Parathyroid adenoma (tissue), 2 donors: ENCODE results near the gene AHNAK.

Experiments
- H2AFZ ChIP-seq: fragments of 300-600 bp; sonication (generic); one replicate; pipeline ENCODE4 v1.7.0; 2017; ENCODE audit warnings: antibody characterized with exemption, mild to moderate bottlenecking
- H3K27ac ChIP-seq: fragments of 300-600 bp; sonication (generic); one replicate; pipeline ENCODE4 v1.7.0; 2017
- H3K27me3 ChIP-seq: fragments of 300-600 bp; sonication (generic); one replicate; pipeline ENCODE4 v1.7.0; 2017; ENCODE audit warnings: low read length; ENCODE audit not compliant: control insufficient read depth, insufficient read depth
- H3K36me3 ChIP-seq: fragments of 300-600 bp; sonication (generic); one replicate; pipeline ENCODE4 v1.7.0; 2017; ENCODE audit warnings: low read length; ENCODE audit not compliant: control insufficient read depth, insufficient read depth
- H3K4me1 ChIP-seq: fragments of 300-600 bp; sonication (generic); one replicate; pipeline ENCODE4 v1.7.0; 2017; ENCODE audit warnings: control low read depth
- H3K4me2 ChIP-seq: fragments of 300-600 bp; sonication (generic); one replicate; pipeline ENCODE4 v1.7.0; 2017; ENCODE audit warnings: low read length
- H3K4me3 ChIP-seq: fragments of 300-600 bp; sonication (generic); one replicate; pipeline ENCODE4 v1.7.0; 2017; ENCODE audit warnings: low read depth, low read length
- H3K79me2 ChIP-seq: fragments of 300-600 bp; sonication (generic); one replicate; pipeline ENCODE4 v1.7.0; 2017; ENCODE audit warnings: control low read depth
- H3K9ac ChIP-seq: fragments of 300-600 bp; sonication (generic); one replicate; pipeline ENCODE4 v1.7.0; 2017; ENCODE audit warnings: mild to moderate bottlenecking
- H3K9me3 ChIP-seq: fragments of 300-600 bp; sonication (generic); one replicate; pipeline ENCODE4 v1.7.0; 2017; ENCODE audit warnings: low read length; ENCODE audit not compliant: control insufficient read depth
- CTCF ChIP-seq: fragments of 300-600 bp; sonication (generic); IDR thresholded peaks from one replicate; pipeline ENCODE4 v1.7.0; 2017; ENCODE audit warnings: antibody characterized with exemption, mild to moderate bottlenecking
- donor health status: primary hyperparathyroidism.

The AHNAK gene

DNA sequence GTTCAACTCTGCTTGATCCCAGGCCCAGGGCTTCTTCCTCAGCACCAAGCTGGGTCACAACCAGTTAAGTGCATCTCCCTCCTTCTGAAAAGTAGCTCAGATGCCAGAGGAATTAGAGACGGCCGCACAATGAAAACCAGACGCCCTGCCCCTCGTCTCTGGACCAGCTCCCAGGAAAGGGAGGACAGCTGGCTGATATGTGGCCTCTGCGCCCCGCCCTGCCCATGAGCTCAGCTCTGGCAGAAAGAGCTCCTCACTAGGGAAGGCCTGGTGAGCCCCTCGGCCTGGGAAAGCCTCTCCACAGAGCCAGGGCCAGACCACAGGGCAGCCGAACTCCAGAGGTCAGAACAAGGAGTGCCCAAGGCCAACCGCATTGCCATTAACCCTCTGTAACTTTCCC is 145.8 kb downstream of the AHNAK start:
- Histone ChIP-seq H2AFZ (no peak overlapping the region), H3K9me3 (no peaks in the 10 kb centered on the region), H3K79me2 (no peaks in the 10 kb centered on the region), H3K4me3 (no peak overlapping the region), H3K4me2 (no peak overlapping the region), H3K36me3 (no peaks in the 10 kb centered on the region), H3K27ac (no peak overlapping the region), H3K4me1 (peaks cover 5% of the 10 kb centered on the region), H3K9ac (no peak overlapping the region), H3K27me3 (no peaks in the 10 kb centered on the region)
- no peak for TF ChIP-seq CTCF

DNA sequence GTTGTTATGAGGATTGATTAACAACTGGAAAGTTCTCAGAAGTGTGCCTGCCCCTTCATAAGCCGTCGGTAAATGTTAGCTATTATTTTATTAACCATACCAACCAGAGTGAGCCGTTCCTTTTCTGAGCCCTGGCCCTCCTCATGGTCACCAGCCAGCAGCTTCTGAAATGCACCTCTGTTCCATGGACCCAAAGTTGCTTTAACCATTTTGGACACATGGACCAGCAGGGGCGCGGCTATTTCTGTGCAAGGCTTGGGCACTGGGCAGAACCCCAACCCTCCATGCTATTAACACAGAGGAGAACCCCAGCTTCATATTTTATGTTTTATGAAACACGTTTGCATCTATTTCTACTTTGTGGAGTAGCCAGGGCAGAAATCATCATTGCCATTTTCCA is 146.3 kb downstream of the AHNAK start:
- peaks cover 5% of the 10 kb centered on the region for H3K4me1 ChIP-seq
- no peaks in the 10 kb centered on the region for H3K27me3 ChIP-seq
- no peak overlapping the region for H2AFZ ChIP-seq
- no peak overlapping the region for H3K9ac ChIP-seq
- H3K27ac ChIP-seq, result no peak overlapping the region
- H3K36me3 ChIP-seq, result no peaks in the 10 kb centered on the region
- H3K4me2 ChIP-seq, result no peak overlapping the region
- H3K79me2 ChIP-seq, result no peaks in the 10 kb centered on the region
- TF ChIP-seq CTCF, result no peak
- no peak overlapping the region for H3K4me3 ChIP-seq
- H3K9me3 ChIP-seq, result no peaks in the 10 kb centered on the region

GRCh38 chr11:62399878-62400266 is 146.7 kb downstream of the AHNAK start:
- no peak overlapping the region for H3K4me2 ChIP-seq
- H3K27me3 ChIP-seq, result no peaks in the 10 kb centered on the region
- no peaks in the 10 kb centered on the region for H3K79me2 ChIP-seq
- peaks cover 8% of the 10 kb centered on the region for H3K4me1 ChIP-seq
- H3K36me3 ChIP-seq, result no peaks in the 10 kb centered on the region
- no peak overlapping the region for H2AFZ ChIP-seq
- TF ChIP-seq CTCF, result no peak
- H3K9ac ChIP-seq, result no peak overlapping the region
- no peak overlapping the region for H3K4me3 ChIP-seq
- H3K27ac ChIP-seq, result no peak overlapping the region
- H3K9me3 ChIP-seq, result no peaks in the 10 kb centered on the region

- Histone ChIP-seq H3K9me3 (no peaks in the 10 kb centered on the region), H3K4me2 (no peak overlapping the region), H3K4me1 (peaks cover 8% of the 10 kb centered on the region), H3K4me3 (no peak overlapping the region), H2AFZ (no peak overlapping the region), H3K9ac (no peak overlapping the region), H3K79me2 (no peaks in the 10 kb centered on the region), H3K36me3 (no peaks in the 10 kb centered on the region), H3K27ac (no peak overlapping the region), H3K27me3 (no peaks in the 10 kb centered on the region)
- no peak for TF ChIP-seq CTCF
Measured at GRCh38 chr11:62399172-62399877, 147.3 kb downstream of the AHNAK start.
